Stimulated activated naive B cell treated with anti-CD40 and anti-IgM and Interleukin-4, amounts not matched to agents 10 μg/mL and 1 μg/mL and 100 μg/mL, for 72 hours (primary cell): ENCODE measurements around the gene SCAPER.
A peak's percentile ranks its signal among the peaks of the same experiment; 100 is the strongest.

Experiments
- ATAC-seq, 2 donors: fragments of 150-1000 bp; cut with Tn5 transposase; replicated peaks; 2 replicates each; pipeline ENCODE4 v1.10.0; 2021; ENCODE audit warnings: moderate library complexity in 1 of 2
- DNase-seq: peaks from one replicate; pipeline ENCODE4 v3.0.0; 2021
- H3K27ac Mint-ChIP-seq: one replicate; pipeline ENCODE4 v1.8.0; 2022; ENCODE audit warnings: mild to moderate bottlenecking, mixed read lengths
- H3K27me3 Mint-ChIP-seq, 2 donors: one replicate each; pipeline ENCODE4 v1.8.0; 2022; ENCODE audit warnings: mixed read lengths in 2 of 2
- H3K36me3 Mint-ChIP-seq, 2 donors: one replicate each; pipeline ENCODE4 v1.8.0; 2022; ENCODE audit warnings: mixed read lengths in 2 of 2, mild to moderate bottlenecking in 1 of 2
- H3K4me1 Mint-ChIP-seq, 2 donors: one replicate each; pipeline ENCODE4 v1.8.0; 2022; ENCODE audit warnings: mixed read lengths in 2 of 2, mild to moderate bottlenecking in 1 of 2
- H3K4me3 Mint-ChIP-seq, 2 donors: one replicate each; pipeline ENCODE4 v1.8.0; 2022; ENCODE audit warnings: mild to moderate bottlenecking in 2 of 2, mixed read lengths in 2 of 2, moderate library complexity in 1 of 2
- H3K9me3 Mint-ChIP-seq, 2 donors: one replicate each; pipeline ENCODE4 v1.8.0; 2022; ENCODE audit warnings: mixed read lengths in 2 of 2, mild to moderate bottlenecking in 1 of 2

SCAPER gene

GRCh38 chr15:76339305-76340197 is 565.6 kb downstream of the SCAPER start:
- Mint-ChIP-seq H3K27me3 (peaks cover 74 to 87% of the 10 kb centered on the region in 2 donors), H3K9me3 (no peaks in the 10 kb centered on the region), H3K27ac (peak overlapping the region; percentile 91)

GRCh38 chr15:76338486-76339304 is 566.4 kb downstream of the SCAPER start:
- H3K27ac Mint-ChIP-seq, result peak overlapping the region; percentile 61
- H3K9me3 Mint-ChIP-seq, result no peaks in the 10 kb centered on the region
- ATAC-seq (no peak), DNase-seq (no peak)
- H3K4me1 Mint-ChIP-seq, result peaks cover 49 to 76% of the 10 kb centered on the region in 2 donors
- H3K27me3 Mint-ChIP-seq, result peaks cover 76 to 87% of the 10 kb centered on the region in 2 donors
- H3K4me3 Mint-ChIP-seq, result peak overlapping the region; percentile 94 to 98
- peaks cover 5 to 7% of the 10 kb centered on the region in 2 donors for H3K36me3 Mint-ChIP-seq

More at GRCh38 chr15:76339305-76340197, 565.6 kb downstream of the SCAPER start:
- peak overlapping the region; percentile 94 to 98 for H3K4me3 Mint-ChIP-seq
- DNase-seq (no peak), ATAC-seq (no peak)
- H3K4me1 Mint-ChIP-seq, result peaks cover 49 to 77% of the 10 kb centered on the region in 2 donors
- peaks cover 5 to 7% of the 10 kb centered on the region in 2 donors for H3K36me3 Mint-ChIP-seq

- Mint-ChIP-seq H3K9me3 (no peaks in the 10 kb centered on the region), H3K27me3 (peaks cover 74 to 84% of the 10 kb centered on the region in 2 donors), H3K27ac (peak overlapping the region; percentile 68), H3K4me1 (peaks cover 49 to 68% of the 10 kb centered on the region in 2 donors), H3K4me3 (peak overlapping the region; percentile 83 to 92), H3K36me3 (peaks cover 5 to 7% of the 10 kb centered on the region in 2 donors)
- DNase-seq, result no peak
- no peak for ATAC-seq
Observed at GRCh38 chr15:76337696-76338485, 567.2 kb downstream of the SCAPER start.

GRCh38 chr15:76337059-76337695 is 568.0 kb downstream of the SCAPER start:
- Mint-ChIP-seq H3K36me3 (peaks cover 5 to 7% of the 10 kb centered on the region in 2 donors), H3K27me3 (peaks cover 81 to 89% of the 10 kb centered on the region in 2 donors), H3K27ac (peak overlapping the region; percentile 68), H3K4me1 (peaks cover 49 to 66% of the 10 kb centered on the region in 2 donors), H3K9me3 (no peaks in the 10 kb centered on the region), H3K4me3 (peak overlapping the region; percentile 83 to 92)
- ATAC-seq (no peak), DNase-seq (no peak)

GRCh38 chr15:76336254-76337058 is 568.7 kb downstream of the SCAPER start, which contains the start of gene ISL2:
Gene ISL2 (plus strand): TSS chr15:76336773. CDS start chr15:76336884, 111 bp downstream.
- Mint-ChIP-seq H3K27ac (peak within 1 kb of the TSS; percentile 90), H3K4me1 (peaks cover 43 to 59% of the 10 kb centered on the region in 2 donors), H3K9me3 (no peaks in the 10 kb centered on the region), H3K4me3 (peak within 1 kb of the TSS; percentile 83 to 92), H3K36me3 (peaks cover 5 to 7% of the 10 kb centered on the region in 2 donors), H3K27me3 (peaks cover 76 to 82% of the 10 kb centered on the region in 2 donors)
- DNase-seq, result peak; percentile 76
- peak; percentile 65 to 66 for ATAC-seq

GRCh38 chr15:76335307-76336253 is 569.6 kb downstream of the SCAPER start:
- H3K4me3 Mint-ChIP-seq, result peak overlapping the region; percentile 83 to 92
- peaks cover 73 to 75% of the 10 kb centered on the region in 2 donors for H3K27me3 Mint-ChIP-seq
- ATAC-seq, result peak in 1 of 2 donors; percentile 33
- peaks cover 40 to 50% of the 10 kb centered on the region in 2 donors for H3K4me1 Mint-ChIP-seq
- H3K9me3 Mint-ChIP-seq, result no peaks in the 10 kb centered on the region
- H3K27ac Mint-ChIP-seq, result peak overlapping the region; percentile 90
- no peak for DNase-seq
- peaks cover 5 to 7% of the 10 kb centered on the region in 2 donors for H3K36me3 Mint-ChIP-seq

GRCh38 chr15:76334438-76335306 is 570.5 kb downstream of the SCAPER start:
- Mint-ChIP-seq H3K36me3 (peaks cover 3% of the 10 kb centered on the region in 2 donors), H3K4me1 (peaks cover 33 to 41% of the 10 kb centered on the region in 2 donors), H3K4me3 (peak overlapping the region; percentile 83 to 92), H3K9me3 (no peaks in the 10 kb centered on the region), H3K27me3 (peaks cover 72 to 74% of the 10 kb centered on the region in 2 donors), H3K27ac (peak overlapping the region; percentile 90)
- no peak for ATAC-seq
- DNase-seq, result no peak

- Mint-ChIP-seq H3K9me3 (no peaks in the 10 kb centered on the region), H3K4me1 (peaks cover 26 to 33% of the 10 kb centered on the region in 2 donors), H3K4me3 (no peak overlapping the region), H3K27me3 (peaks cover 71 to 72% of the 10 kb centered on the region in 2 donors), H3K36me3 (peaks cover 3% of the 10 kb centered on the region in 2 donors), H3K27ac (no peak overlapping the region)
- ATAC-seq (no peak), DNase-seq (no peak)
Observed at GRCh38 chr15:76333720-76334437, 571.3 kb downstream of the SCAPER start.

GRCh38 chr15:76333309-76333708 is 571.8 kb downstream of the SCAPER start:
- no peak overlapping the region for H3K27ac Mint-ChIP-seq

GRCh38 chr15:76332796-76333195 is 572.3 kb downstream of the SCAPER start:
- Mint-ChIP-seq H3K27me3 (peaks cover 68% of the 10 kb centered on the region in 2 donors), H3K9me3 (no peaks in the 10 kb centered on the region), H3K27ac (no peak overlapping the region), H3K36me3 (peaks cover 3% of the 10 kb centered on the region in 2 donors), H3K4me1 (peaks cover 21 to 26% of the 10 kb centered on the region in 2 donors), H3K4me3 (no peak overlapping the region)
- no peak for DNase-seq
- no peak for ATAC-seq

More at GRCh38 chr15:76333309-76333708, 571.8 kb downstream of the SCAPER start:
- Mint-ChIP-seq H3K27me3 (peaks cover 65 to 66% of the 10 kb centered on the region in 2 donors), H3K4me1 (peaks cover 21 to 27% of the 10 kb centered on the region in 2 donors), H3K36me3 (peaks cover 3% of the 10 kb centered on the region in 2 donors), H3K9me3 (no peaks in the 10 kb centered on the region), H3K4me3 (no peak overlapping the region)
- ATAC-seq (no peak), DNase-seq (no peak)
